HepG2 (cell line): Measurements from ENCODE around the gene BCAS4. TPM values are rescaled to one million over a fixed set of nuclear protein-coding genes. Genes with fewer than 3 reads are reported as not detected.

ENCODE experiments used
- ATAC-seq: fragments of 200-7000 bp; cut with Tn5 transposase; 3 replicates; pipeline ENCODE4 v1.9.1; 2020; ENCODE audit warnings: mild to moderate bottlenecking, moderate library complexity
- BruUV-seq: library from RNA; stranded (reverse); fragments of 400-500 nt; replicated peaks from 2 replicates; lab custom pipeline; 2021; lab: Mats Ljungman, UMichigan
- CTCF ChIA-PET: fragments of 300-600 bp; formaldehyde crosslinking; extraction: SDS; loops from one replicate; lab custom pipeline; 2021; ENCODE audit warnings: low total read pairs, inconsistent platforms, low intra/inter-chr PET ratio; lab: Yijun Ruan, JAX
- POLR2A ChIA-PET: fragments of 350-600 bp; sonication (Branson Sonifier 250); formaldehyde crosslinking; loops from one replicate; lab custom pipeline; 2020; ENCODE audit warnings: antibody characterized with exemption, inconsistent platforms; lab: Yijun Ruan, JAX
- DNase-seq: peaks from one replicate; pipeline ENCODE4 v3.0.0-alpha.2; 2015; ENCODE audit warnings: low spot score
- FAIRE-seq: peaks from 3 replicates; lab custom pipeline; 2011; peaks lifted over from hg19 to GRCh38; lab: Jason Lieb, UNC
- H2AFZ ChIP-seq: one replicate; pipeline ENCODE4 v1.6.1; 2011; ENCODE audit warnings: low read length, inconsistent platforms
- H3K27ac ChIP-seq: fragments of 300-600 bp; 3 replicates; pipeline ENCODE4 v1.8.0; 2011; ENCODE audit warnings: mixed run types, mild to moderate bottlenecking, mixed read lengths, low read length, inconsistent platforms; ENCODE audit not compliant: insufficient read depth; ENCODE audit errors: extremely low read length
- H3K27me3 ChIP-seq, 2 experiments: fragments of 200-600 bp in 1 of 2; 2 replicates in 1 of 2; 3 replicates in 1 of 2; pipeline versions ENCODE4 v1.6.0 to v1.8.0; 2011; ENCODE audit warnings: low read length in 2 of 2, mild to moderate bottlenecking in 2 of 2, moderate library complexity in 2 of 2, inconsistent platforms in 1 of 2; ENCODE audit not compliant: insufficient read depth in 2 of 2, control insufficient read depth in 1 of 2
- H3K36me3 ChIP-seq, 2 experiments: fragments of 200-600 bp in 1 of 2; replicated peaks in 1 of 2; 2 replicates in 1 of 2; 3 replicates in 1 of 2; pipeline versions ENCODE4 v1.5.1 to v1.8.0; 2011; ENCODE audit warnings: low read length in 2 of 2, inconsistent platforms in 1 of 2; ENCODE audit not compliant: insufficient read depth in 2 of 2, control insufficient read depth in 1 of 2
- H3K4me1 ChIP-seq: 2 replicates; pipeline ENCODE4 v1.5.1; 2012; ENCODE audit warnings: low read length, inconsistent platforms; ENCODE audit not compliant: insufficient read depth
- H3K4me2 ChIP-seq: 2 replicates; pipeline ENCODE4 v1.6.0; 2011; ENCODE audit warnings: low read depth, low read length, inconsistent platforms
- H3K4me3 ChIP-seq, 3 experiments: fragments of 200-600 bp in 1 of 3; sonication (generic), shearing (Covaris generic) in 1 of 3; replicated peaks in 1 of 3; 2 replicates each; pipeline ENCODE4 v1.5.1; 2011 to 2016; ENCODE audit warnings: low read length in 3 of 3, inconsistent platforms in 2 of 3, low read depth in 2 of 3, mild to moderate bottlenecking in 2 of 3, control low read depth in 1 of 3, mixed read lengths in 1 of 3; ENCODE audit not compliant: insufficient read depth in 1 of 3
- H3K79me2 ChIP-seq: one replicate; pipeline ENCODE4 v1.6.1; 2011; ENCODE audit warnings: low read length, inconsistent platforms; ENCODE audit not compliant: insufficient read depth
- H3K9ac ChIP-seq: 2 replicates; pipeline ENCODE4 v1.6.0; 2011; ENCODE audit warnings: mild to moderate bottlenecking, low read depth, low read length, inconsistent platforms; ENCODE audit not compliant: insufficient read depth
- H3K9me3 ChIP-seq: 2 replicates; pipeline ENCODE4 v1.5.1; 2012; ENCODE audit warnings: mild to moderate bottlenecking, low read length
- H4K20me1 ChIP-seq: 2 replicates; pipeline ENCODE4 v1.6.0; 2011; ENCODE audit warnings: inconsistent platforms, mild to moderate bottlenecking, low read length, moderate library complexity; ENCODE audit not compliant: insufficient read depth
- KDM5A ChIP-seq: fragments of 200-600 bp; sonication (generic); IDR thresholded peaks from 2 replicates; pipeline ENCODE4 v1.7.0; 2018; ENCODE audit warnings: antibody characterized with exemption, mild to moderate bottlenecking, low read length, borderline replicate concordance
- KLF15 ChIP-seq: sonication (generic); formaldehyde crosslinking; IDR thresholded peaks from 2 replicates; pipeline ENCODE4 v1.8.1; 2023; ENCODE audit warnings: borderline replicate concordance, mild to moderate bottlenecking, inconsistent platforms, missing genetic modification reagents, mixed read lengths
- KLF6 ChIP-seq: IDR thresholded peaks from 2 replicates; pipeline ENCODE4 v1.8.0; 2016; ENCODE audit warnings: missing biosample characterization, missing genetic modification reagents
- MTF2 ChIP-seq: sonication (generic); formaldehyde crosslinking; IDR thresholded peaks from 2 replicates; pipeline ENCODE4 v1.5.0; 2020; ENCODE audit warnings: missing genetic modification reagents, borderline replicate concordance
- NFAT5 ChIP-seq: sonication (generic); formaldehyde crosslinking; IDR thresholded peaks from 2 replicates; pipeline ENCODE4 v1.4.0; 2020; ENCODE audit warnings: missing genetic modification reagents
- TRIM24 ChIP-seq: sonication (generic); formaldehyde crosslinking; IDR thresholded peaks from 2 replicates; pipeline ENCODE4 v1.8.0; 2022; ENCODE audit warnings: mild to moderate bottlenecking, missing genetic modification reagents
- ZBTB7A ChIP-seq: sonication (generic); formaldehyde crosslinking; IDR thresholded peaks from 2 replicates; pipeline ENCODE4 v1.8.0; 2022; ENCODE audit warnings: mild to moderate bottlenecking, missing genetic modification reagents
- ZKSCAN1 ChIP-seq: fragments of 150-350 bp; IDR thresholded peaks from 2 replicates; pipeline ENCODE4 v1.6.1; 2014; ENCODE audit warnings: low read length
- ZNF501 ChIP-seq: sonication (generic); formaldehyde crosslinking; IDR thresholded peaks from 2 replicates; pipeline ENCODE4 v1.5.1; 2020; ENCODE audit warnings: mild to moderate bottlenecking, moderate library complexity, missing genetic modification reagents
- ZNF646 ChIP-seq: sonication (generic); formaldehyde crosslinking; IDR thresholded peaks from 2 replicates; pipeline ENCODE4 v1.9.0; 2021; ENCODE audit warnings: mild to moderate bottlenecking, missing genetic modification reagents
- ZNF670 ChIP-seq: sonication (generic); formaldehyde crosslinking; IDR thresholded peaks from 2 replicates; pipeline ENCODE4 v1.8.0; 2022; ENCODE audit warnings: mild to moderate bottlenecking, missing genetic modification reagents, borderline replicate concordance
- ZSCAN25 ChIP-seq: sonication (generic); formaldehyde crosslinking; IDR thresholded peaks from 2 replicates; pipeline ENCODE4 v1.8.0; 2022; ENCODE audit warnings: mild to moderate bottlenecking, missing genetic modification reagents
- WGBS: methylation state at CpG from one replicate; pipeline ENCODE4 v1.1.6; 2017; ENCODE audit warnings: low lambda C conversion rate; 5-methylcytosine and 5-hydroxymethylcytosine counted together
- in situ Hi-C: cut with HindIII; loops from 2 replicates; pipeline ENCODE4 v1.10.0; 2017; ENCODE audit warnings: low pct_unique_long_range_greater_than_20kb; ENCODE audit not compliant: extremely low pct_ligation_motif_present
- intact Hi-C: fragments of 100-400 bp; cut with micrococcal nuclease; formaldehyde crosslinking; loops from one replicate; pipeline ENCODE4 v1.10.0; 2022; ENCODE audit not compliant: unreplicated experiment
- polyA plus RNA-seq, 8 experiments: library from polyadenylated mRNA; depleted of rRNA in 3 of 8; stranded (reverse) in 7 of 8; unstranded in 1 of 8; fragments of >200 nt; fragmentation: Illumina TruSeq in 4 of 8; extraction: Trizol in 4 of 8; gene quantifications; 2 replicates each; pipeline versions ENCODE4 v1.2.1 to v1.2.3, GENCODE V29; 2011 to 2016; ENCODE audit warnings: low read depth in 4 of 8, missing spikeins in 1 of 8, mixed read lengths in 1 of 8; ENCODE audit not compliant: insufficient read depth in 1 of 8
- total RNA-seq, 5 experiments: library from RNA; depleted of rRNA; stranded (reverse); fragments of >200 nt; fragmentation: Illumina TruSeq; extraction: Trizol; gene quantifications; 2 replicates each; pipeline ENCODE4 v1.2.3, GENCODE V29; 2016; ENCODE audit warnings: low read depth in 1 of 5

BCAS4 gene
- total and polyA plus RNA-seq, 2 of the 13 experiments (the other 11 are each of a cell fraction or from before 2014, with no cell fraction given), result 7.2 to 8.0 TPM

GRCh38 chr20:50845566-50846215 lies 50.8 kb downstream of the BCAS4 start:
- Histone ChIP-seq H3K36me3 (no peaks in the 10 kb centered on the region), H3K4me1 (peaks cover 22% of the 10 kb centered on the region), H3K9ac (no peak overlapping the region), H3K4me3 (no peak overlapping the region), H3K79me2 (no peaks in the 10 kb centered on the region), H2AFZ (no peak overlapping the region), H3K4me2 (no peak overlapping the region), H4K20me1 (no peaks in the 10 kb centered on the region), H3K27me3 (no peaks in the 10 kb centered on the region), H3K27ac (no peak overlapping the region), H3K9me3 (no peaks in the 10 kb centered on the region)
- ChIA-PET CTCF (no interaction called here), POLR2A (no interaction called here)
- in situ Hi-C loops, result no loop called here
- ATAC-seq (no peak), DNase-seq (no peak), FAIRE-seq (no peak)
- WGBS, result 63% methylated on average over 15 of the region's 15 CpGs
- intact Hi-C loops, result no loop called here
- no TSS peak for BruUV-seq
- TF ChIP-seq ZNF501, result no peak
- TF ChIP-seq ZSCAN25, result no peak
- no peak for TF ChIP-seq TRIM24 (CRISPR knock-in tag)
- no peak for TF ChIP-seq ZNF646 (CRISPR knock-in tag)
- no peak for TF ChIP-seq NFAT5 (CRISPR knock-in tag)
- TF ChIP-seq MTF2 (CRISPR knock-in tag), result no peak
- TF ChIP-seq ZBTB7A (CRISPR knock-in tag), result no peak
- TF ChIP-seq KDM5A, result no peak
- TF ChIP-seq KLF6 (CRISPR knock-in tag), result no peak
- no peak for TF ChIP-seq KLF15 (CRISPR knock-in tag)
- no peak for TF ChIP-seq ZNF670
- TF ChIP-seq ZKSCAN1, result no peak
